ENCODE data around the gene ZNF462. TPM values are rescaled to one million over a fixed set of nuclear protein-coding genes. Genes with fewer than 3 reads are reported as not detected.

Gene ZNF462
- total RNA-seq, 2 experiments from 2014 or later = 0.61 to 0.64 TPM

DNA sequence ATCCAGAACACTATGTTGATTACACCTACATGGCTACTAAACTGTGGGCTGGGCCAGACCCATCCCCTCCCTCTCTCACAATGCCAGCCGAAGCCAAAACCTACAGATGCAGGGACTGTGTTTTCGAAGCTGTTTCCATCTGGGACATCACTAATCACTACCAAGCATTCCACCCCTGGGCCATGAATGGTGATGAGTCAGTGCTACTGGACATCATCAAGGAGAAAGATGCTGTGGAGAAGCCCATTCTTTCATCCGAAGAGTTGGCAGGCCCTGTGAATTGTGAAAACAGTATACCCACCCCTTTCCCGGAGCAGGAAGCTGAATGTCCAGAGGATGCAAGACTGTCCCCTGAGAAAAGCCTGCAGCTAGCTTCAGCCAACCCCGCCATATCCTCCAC, 65.0 kb downstream of the ZNF462 start:
- Mint-ChIP-seq H3K27ac (no peak overlapping the region), H3K4me1 (ENCODE audit: low read depth) (no peaks in the 10 kb centered on the region), H3K27me3 (no peaks in the 10 kb centered on the region), H3K36me3 (no peaks in the 10 kb centered on the region), H3K4me3 (no peak overlapping the region), H3K9me3 (peaks cover 17% of the 10 kb centered on the region)
- DNase-seq = no peak
- ChIA-PET CTCF (no interaction called here), POLR2A (no interaction called here)
- intact Hi-C loops (cut with micrococcal nuclease) = no loop called here

DNA sequence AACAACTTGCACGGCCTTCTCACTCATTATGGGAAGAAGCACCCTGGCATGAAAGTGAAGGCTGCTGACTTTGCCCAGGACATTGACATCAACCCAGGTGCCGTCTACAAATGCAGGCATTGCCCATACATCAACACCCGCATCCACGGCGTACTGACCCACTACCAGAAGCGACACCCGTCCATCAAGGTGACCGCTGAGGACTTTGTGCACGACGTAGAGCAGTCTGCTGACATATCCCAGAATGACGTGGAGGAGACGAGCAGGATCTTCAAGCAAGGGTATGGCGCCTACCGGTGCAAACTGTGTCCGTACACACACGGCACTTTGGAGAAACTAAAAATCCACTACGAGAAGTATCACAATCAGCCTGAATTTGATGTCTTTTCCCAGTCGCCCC, 65.4 kb downstream of the ZNF462 start:
- H3K9me3 Mint-ChIP-seq = peaks cover 17% of the 10 kb centered on the region
- H3K27me3 Mint-ChIP-seq = no peaks in the 10 kb centered on the region
- DNase-seq = no peak
- no peaks in the 10 kb centered on the region for H3K36me3 Mint-ChIP-seq
- H3K4me3 Mint-ChIP-seq = no peak overlapping the region
- intact Hi-C loops (cut with micrococcal nuclease) = no loop called here
- ChIA-PET CTCF (no interaction called here), POLR2A (no interaction called here)
- H3K4me1 Mint-ChIP-seq (ENCODE audit: low read depth) = no peaks in the 10 kb centered on the region
- no peak overlapping the region for H3K27ac Mint-ChIP-seq

DNA sequence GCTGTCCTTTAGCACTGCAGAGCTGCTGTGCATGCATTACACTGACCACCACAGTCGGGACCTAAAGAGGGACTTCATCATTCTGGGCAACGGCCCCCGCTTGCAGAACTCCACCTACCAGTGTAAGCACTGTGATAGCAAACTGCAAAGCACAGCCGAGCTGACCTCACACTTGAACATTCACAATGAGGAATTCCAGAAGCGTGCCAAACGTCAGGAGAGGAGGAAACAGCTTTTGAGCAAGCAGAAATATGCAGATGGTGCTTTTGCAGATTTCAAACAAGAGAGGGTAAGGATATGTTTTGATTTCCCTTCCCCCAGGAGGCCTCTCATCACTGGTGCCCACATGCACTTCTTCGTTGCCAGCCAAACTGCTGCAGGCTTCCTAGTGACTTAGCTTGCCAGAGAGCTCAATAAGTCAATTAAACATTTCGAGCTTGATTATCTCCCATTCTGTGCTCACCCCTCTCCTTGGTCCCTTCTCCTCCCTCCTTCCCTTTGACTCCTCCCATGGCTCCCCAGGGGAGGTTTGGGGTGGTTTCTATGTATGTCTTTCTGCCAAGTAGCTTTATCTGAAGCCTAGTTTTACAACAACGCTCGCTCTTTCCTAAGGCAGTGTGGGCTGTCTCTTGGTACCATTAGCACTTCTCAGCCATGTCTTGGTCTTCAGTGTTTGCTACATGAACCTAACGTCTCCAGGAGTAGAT, 66.7 kb downstream of the ZNF462 start:
- intact Hi-C loops (cut with micrococcal nuclease) = no loop called here
- Mint-ChIP-seq H3K36me3 (no peaks in the 10 kb centered on the region), H3K27ac (no peak overlapping the region), H3K27me3 (no peaks in the 10 kb centered on the region), H3K4me1 (ENCODE audit: low read depth) (no peaks in the 10 kb centered on the region), H3K4me3 (no peak overlapping the region), H3K9me3 (peaks cover 17% of the 10 kb centered on the region)
- no peak for DNase-seq
- POLR2A ChIA-PET = no interaction called here
- CTCF ChIA-PET = no interaction called here

DNA sequence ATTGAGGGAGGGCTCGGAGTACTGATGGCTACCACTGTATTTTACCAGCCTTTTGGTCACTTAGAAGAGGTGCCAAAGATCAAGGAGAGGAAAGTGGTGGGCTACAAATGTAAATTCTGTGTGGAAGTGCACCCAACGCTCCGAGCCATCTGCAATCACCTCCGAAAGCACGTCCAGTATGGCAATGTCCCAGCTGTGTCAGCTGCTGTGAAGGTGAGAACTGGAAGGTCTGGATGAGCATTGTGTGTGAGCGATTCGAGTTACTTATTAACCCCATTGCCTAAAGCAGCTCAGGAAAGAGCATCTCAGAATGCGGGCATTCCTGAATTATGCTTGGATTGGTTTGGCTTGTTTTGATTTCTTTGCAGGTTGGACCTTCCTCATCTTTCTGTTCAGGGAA, 67.5 kb downstream of the ZNF462 start:
- no peaks in the 10 kb centered on the region for H3K36me3 Mint-ChIP-seq
- H3K4me3 Mint-ChIP-seq = no peak overlapping the region
- H3K9me3 Mint-ChIP-seq = peaks cover 17% of the 10 kb centered on the region
- POLR2A ChIA-PET = no interaction called here
- no peaks in the 10 kb centered on the region for H3K27me3 Mint-ChIP-seq
- intact Hi-C loops (cut with micrococcal nuclease) = no loop called here
- no peak overlapping the region for H3K27ac Mint-ChIP-seq
- CTCF ChIA-PET = no interaction called here
- H3K4me1 Mint-ChIP-seq (ENCODE audit: low read depth) = no peaks in the 10 kb centered on the region
- no peak for DNase-seq

DNA sequence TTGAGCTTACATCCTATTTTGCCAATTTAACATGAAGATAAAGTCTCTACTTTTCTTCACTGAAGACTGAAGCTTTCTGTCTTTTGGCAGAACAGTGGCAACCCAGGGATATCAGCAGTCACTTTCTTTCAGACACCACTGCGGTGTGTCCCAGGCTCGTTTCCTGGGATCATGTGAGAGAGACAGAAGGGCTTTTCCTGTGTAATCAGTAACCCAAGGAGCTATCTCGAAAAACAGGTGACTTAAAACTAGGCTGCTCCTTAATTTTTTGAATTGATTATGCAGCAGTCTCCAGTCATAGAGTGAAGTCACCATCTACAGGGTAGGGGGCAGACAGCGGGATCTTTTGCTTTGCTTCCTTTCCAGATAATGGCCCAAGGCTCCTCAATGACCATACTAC, 68.5 kb downstream of the ZNF462 start:
- no peak for DNase-seq
- Mint-ChIP-seq H3K4me1 (ENCODE audit: low read depth) (no peaks in the 10 kb centered on the region), H3K27ac (no peak overlapping the region), H3K36me3 (no peaks in the 10 kb centered on the region), H3K4me3 (no peak overlapping the region), H3K9me3 (peaks cover 9% of the 10 kb centered on the region), H3K27me3 (no peaks in the 10 kb centered on the region)
- CTCF ChIA-PET = no interaction called here
- intact Hi-C loops (cut with micrococcal nuclease) = no loop called here
- POLR2A ChIA-PET = no interaction called here

DNA sequence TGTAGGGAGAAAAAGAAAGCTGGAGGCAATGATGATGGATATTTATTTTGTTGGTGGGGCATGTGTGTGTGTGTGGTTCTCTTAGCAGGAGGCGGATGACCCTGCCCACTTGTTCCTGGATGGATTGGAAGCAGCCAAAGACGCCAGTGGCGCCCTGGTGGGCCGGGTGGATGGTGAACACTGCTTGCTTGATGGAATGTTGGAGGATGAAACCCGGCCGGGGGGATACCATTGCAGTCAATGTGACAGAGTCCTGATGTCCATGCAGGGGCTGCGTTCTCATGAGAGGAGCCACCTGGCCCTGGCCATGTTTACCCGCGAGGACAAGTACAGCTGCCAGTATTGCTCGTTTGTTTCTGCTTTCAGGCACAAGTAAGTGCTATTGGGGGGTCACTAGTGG, 69.2 kb downstream of the ZNF462 start:
- no peak overlapping the region for H3K4me3 Mint-ChIP-seq
- H3K4me1 Mint-ChIP-seq (ENCODE audit: low read depth) = no peaks in the 10 kb centered on the region
- no peaks in the 10 kb centered on the region for H3K36me3 Mint-ChIP-seq
- CTCF ChIA-PET = no interaction called here
- POLR2A ChIA-PET = no interaction called here
- H3K9me3 Mint-ChIP-seq = peaks cover 8% of the 10 kb centered on the region
- H3K27me3 Mint-ChIP-seq = no peaks in the 10 kb centered on the region
- no peak overlapping the region for H3K27ac Mint-ChIP-seq
- DNase-seq = no peak
- intact Hi-C loops (cut with micrococcal nuclease) = no loop called here

DNA sequence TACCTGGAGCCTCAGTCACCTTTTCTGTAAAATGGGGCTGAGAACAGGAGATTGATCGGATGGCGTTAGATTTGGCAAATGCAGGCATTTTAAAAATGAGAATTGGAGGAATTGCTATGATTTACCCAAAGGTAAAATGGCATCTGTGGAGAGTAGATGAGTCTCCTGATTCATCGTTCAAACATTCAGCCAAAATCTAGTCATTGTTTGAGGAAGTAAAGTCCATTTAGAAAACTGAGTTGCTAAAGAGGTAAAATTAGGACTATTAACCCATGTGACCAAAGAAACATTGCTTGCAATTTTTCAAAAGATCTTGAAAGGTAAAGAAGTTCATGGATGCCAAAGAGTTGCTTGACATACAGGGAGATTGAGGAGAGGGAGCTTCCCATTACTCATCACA, 69.7 kb downstream of the ZNF462 start:
- CTCF ChIA-PET = no interaction called here
- H3K4me1 Mint-ChIP-seq (ENCODE audit: low read depth) = no peaks in the 10 kb centered on the region
- intact Hi-C loops (cut with micrococcal nuclease) = no loop called here

DNA sequence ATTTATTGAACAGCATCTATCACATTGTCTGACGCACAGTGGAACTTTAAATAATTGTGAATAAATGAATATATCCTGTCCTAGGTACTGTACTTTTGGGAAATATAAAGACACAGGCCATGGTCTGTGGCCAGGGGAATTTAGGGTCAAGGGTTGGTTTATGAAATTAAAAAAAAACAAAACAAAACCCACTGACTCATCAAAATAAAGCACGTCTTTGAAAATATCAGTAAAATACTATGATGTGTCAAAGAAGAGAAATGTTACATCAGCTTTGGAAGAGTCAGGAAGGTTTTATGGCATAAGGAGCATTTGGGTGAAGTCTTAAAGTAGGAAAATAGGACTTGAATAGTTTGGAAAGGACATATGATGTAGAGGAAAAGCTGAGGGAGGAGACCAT, 70.5 kb downstream of the ZNF462 start:
- Mint-ChIP-seq H3K27me3 (no peaks in the 10 kb centered on the region), H3K4me3 (no peak overlapping the region), H3K9me3 (peaks cover 6% of the 10 kb centered on the region), H3K36me3 (no peaks in the 10 kb centered on the region), H3K27ac (no peak overlapping the region), H3K4me1 (ENCODE audit: low read depth) (no peaks in the 10 kb centered on the region)
- POLR2A ChIA-PET = no interaction called here
- intact Hi-C loops (cut with micrococcal nuclease) = no loop called here
- CTCF ChIA-PET = no interaction called here
- DNase-seq = no peak

More for the DNA sequence above, 69.7 kb downstream of the ZNF462 start:
- Mint-ChIP-seq H3K9me3 (peaks cover 8% of the 10 kb centered on the region), H3K27me3 (no peaks in the 10 kb centered on the region), H3K27ac (no peak overlapping the region), H3K36me3 (no peaks in the 10 kb centered on the region), H3K4me3 (no peak overlapping the region)
- POLR2A ChIA-PET = no interaction called here
- DNase-seq = no peak

DNA sequence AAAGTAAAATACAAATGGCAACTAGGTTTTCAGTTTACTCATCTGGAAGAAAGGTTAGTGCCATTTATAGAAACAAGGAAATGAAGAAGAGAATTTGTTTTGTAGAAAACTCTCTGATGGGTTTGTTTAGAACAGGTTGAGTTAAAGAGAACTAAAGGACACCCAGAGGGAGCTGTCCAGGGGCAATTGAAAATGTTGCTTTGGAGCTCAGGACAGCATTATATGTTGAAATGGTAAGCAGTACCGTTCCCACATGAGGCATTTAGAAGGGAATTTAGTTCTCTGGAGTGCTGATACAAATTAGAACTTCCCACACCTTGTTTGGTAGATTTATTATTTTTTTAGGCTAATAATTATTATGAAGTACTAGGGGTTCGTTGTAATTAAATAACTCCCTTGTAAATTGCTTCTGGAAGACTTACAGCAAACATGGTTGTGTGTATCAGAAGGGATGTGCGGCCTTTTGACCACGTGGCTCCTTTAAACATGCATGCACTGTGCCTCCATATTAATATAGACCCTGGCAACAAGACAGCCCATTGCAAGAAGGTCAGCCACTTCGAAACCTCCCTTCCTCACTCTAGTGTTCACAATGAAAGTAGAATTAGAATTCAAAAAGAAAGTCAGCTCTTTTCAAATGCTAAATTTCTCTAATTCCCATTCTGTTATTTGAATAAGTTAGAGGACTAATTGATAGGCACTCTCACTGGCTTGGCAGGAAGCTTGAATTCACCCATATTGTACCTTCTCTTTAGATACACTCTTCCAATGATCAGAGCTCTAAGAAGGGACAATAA, 71.7 kb downstream of the ZNF462 start:
- H3K4me3 Mint-ChIP-seq = no peak overlapping the region
- intact Hi-C loops (cut with micrococcal nuclease) = no loop called here
- DNase-seq = no peak
- H3K27me3 Mint-ChIP-seq = no peaks in the 10 kb centered on the region
- H3K27ac Mint-ChIP-seq = no peak overlapping the region
- H3K4me1 Mint-ChIP-seq (ENCODE audit: low read depth) = no peaks in the 10 kb centered on the region
- ChIA-PET POLR2A (no interaction called here), CTCF (no interaction called here)
- no peaks in the 10 kb centered on the region for H3K36me3 Mint-ChIP-seq
- H3K9me3 Mint-ChIP-seq = peaks cover 3% of the 10 kb centered on the region

DNA sequence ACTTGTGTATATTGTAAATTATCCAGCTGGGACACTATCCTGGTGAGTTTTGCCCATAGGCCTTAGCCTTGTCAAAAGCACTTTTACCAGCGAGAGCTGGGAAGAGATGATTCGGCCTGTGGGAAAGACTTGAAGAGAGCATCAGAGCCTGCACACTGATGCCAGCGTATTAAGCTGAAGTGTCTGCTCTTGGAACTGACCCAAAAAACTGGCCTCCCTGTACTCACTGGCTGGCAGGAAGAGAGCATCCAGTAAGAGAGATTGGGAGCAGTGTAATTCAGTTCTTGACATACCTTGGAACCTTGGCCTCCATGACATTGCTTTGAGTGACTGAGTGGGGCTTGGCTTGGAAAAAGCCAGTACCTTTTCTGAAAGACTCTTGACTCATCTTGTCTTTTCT, 73.7 kb downstream of the ZNF462 start:
- no peak overlapping the region for H3K27ac Mint-ChIP-seq
- peaks cover 3% of the 10 kb centered on the region for H3K9me3 Mint-ChIP-seq
- H3K4me1 Mint-ChIP-seq (ENCODE audit: low read depth) = no peaks in the 10 kb centered on the region
- ChIA-PET CTCF (no interaction called here), POLR2A (no interaction called here)
- H3K36me3 Mint-ChIP-seq = no peaks in the 10 kb centered on the region
- no peaks in the 10 kb centered on the region for H3K27me3 Mint-ChIP-seq
- intact Hi-C loops (cut with micrococcal nuclease) = no loop called here
- DNase-seq = no peak
- H3K4me3 Mint-ChIP-seq = no peak overlapping the region

- POLR2A ChIA-PET = no interaction called here
- CTCF ChIA-PET = no interaction called here
- no peak for DNase-seq
- intact Hi-C loops (cut with micrococcal nuclease) = no loop called here
- H3K27ac Mint-ChIP-seq = no peak overlapping the region
- no peaks in the 10 kb centered on the region for H3K9me3 Mint-ChIP-seq
- no peak overlapping the region for H3K4me3 Mint-ChIP-seq
- no peaks in the 10 kb centered on the region for H3K36me3 Mint-ChIP-seq
- H3K27me3 Mint-ChIP-seq = no peaks in the 10 kb centered on the region
- no peaks in the 10 kb centered on the region for H3K4me1 Mint-ChIP-seq (ENCODE audit: low read depth)
Observed at GRCh38 chr9:106941916-106942315, 79.0 kb downstream of the ZNF462 start.

DNA sequence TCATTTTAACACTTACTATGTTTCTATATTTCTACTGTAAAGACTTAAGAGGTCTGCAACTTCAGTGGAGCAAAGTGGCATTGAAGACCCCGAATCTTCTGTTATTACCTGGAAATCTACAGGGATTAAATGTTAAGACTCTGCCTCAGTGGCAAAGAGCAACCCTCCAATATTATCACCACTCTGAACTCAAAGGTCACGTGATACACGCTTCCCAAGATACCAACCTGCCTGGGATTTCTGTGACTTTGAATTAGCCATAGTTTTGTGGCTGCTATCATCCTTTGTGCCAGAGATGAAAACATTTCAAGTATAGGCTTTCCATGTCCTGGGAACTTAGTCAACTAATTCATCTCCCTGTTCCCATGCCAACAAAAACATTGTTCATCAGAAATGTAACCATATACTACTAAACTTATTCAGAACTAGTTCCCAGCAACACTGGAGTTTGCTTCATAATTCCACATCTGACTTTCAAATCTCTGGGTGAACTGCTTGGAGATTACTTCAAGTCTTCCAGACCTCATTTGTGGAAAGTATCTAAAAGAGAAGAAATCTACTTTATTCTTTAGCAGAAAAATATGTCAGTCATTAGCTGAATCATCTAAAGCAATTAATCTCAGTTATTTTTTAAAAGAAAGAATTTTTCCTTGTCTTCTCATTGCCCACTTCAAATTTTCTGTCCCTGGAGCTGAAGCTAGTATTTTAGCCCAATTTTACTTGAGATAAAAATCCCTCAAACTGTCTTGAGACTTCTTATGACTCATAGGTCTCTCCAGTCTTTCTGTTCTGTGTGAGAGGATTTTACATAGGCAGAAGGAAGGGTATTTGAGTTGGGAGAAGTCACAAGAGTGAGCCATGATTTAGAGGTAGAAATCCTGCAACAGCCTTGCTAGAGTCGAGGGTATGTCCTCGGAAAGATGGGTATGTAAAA, 83.0 kb downstream of the ZNF462 start:
- H3K27me3 Mint-ChIP-seq = no peaks in the 10 kb centered on the region
- no peak for DNase-seq
- CTCF ChIA-PET = no interaction called here
- intact Hi-C loops (cut with micrococcal nuclease) = no loop called here
- H3K4me3 Mint-ChIP-seq = no peak overlapping the region
- H3K27ac Mint-ChIP-seq = no peak overlapping the region
- no peaks in the 10 kb centered on the region for H3K9me3 Mint-ChIP-seq
- POLR2A ChIA-PET = no interaction called here
- no peaks in the 10 kb centered on the region for H3K36me3 Mint-ChIP-seq
- H3K4me1 Mint-ChIP-seq (ENCODE audit: low read depth) = no peaks in the 10 kb centered on the region

Measured in activated CD4-positive, alpha-beta memory T cell treated with anti-CD3 and anti-CD28 coated beads for 36 hours (primary cell).